Endothelial cell of umbilical vein (primary cell): ENCODE results near the gene IL17RB. TPM values are rescaled to one million over a fixed set of nuclear protein-coding genes. Genes with fewer than 3 reads are reported as not detected.

Experiments used
- BruUV-seq: library from RNA; stranded (reverse); fragments of 400-500 nt; replicated peaks from 2 replicates; lab custom pipeline; 2021; lab: Mats Ljungman, UMichigan
- CTCF ChIA-PET: fragments of 300-600, 350-600 bp; sonication (Branson Sonifier 250); formaldehyde crosslinking; loops from one replicate; lab custom pipeline; 2021; ENCODE audit warnings: antibody characterized with exemption, inconsistent platforms; lab: Charles Lee
- POLR2A ChIA-PET: fragments of 300-600, 350-600 bp; sonication (Branson Sonifier 250); formaldehyde crosslinking; loops from one replicate; lab custom pipeline; 2021; ENCODE audit warnings: antibody characterized with exemption, inconsistent platforms; lab: Charles Lee
- DNase-seq: peaks from one replicate; pipeline ENCODE4 v3.0.0-alpha.2; 2011; ENCODE audit warnings: low read depth, low spot score
- FAIRE-seq: peaks from 2 replicates; lab custom pipeline; 2011; peaks lifted over from hg19 to GRCh38; lab: Jason Lieb, UNC
- H2AFZ ChIP-seq: 2 replicates; pipeline ENCODE4 v1.6.0; 2012; ENCODE audit warnings: low read depth, low read length, control low read depth, inconsistent platforms
- H3K27ac ChIP-seq: 2 replicates; pipeline ENCODE4 v1.5.1; 2011; ENCODE audit warnings: low read depth, mild to moderate bottlenecking, control low read depth, low read length, moderate library complexity; ENCODE audit not compliant: insufficient read depth
- H3K27me3 ChIP-seq, 2 experiments: 2 replicates each; pipeline versions ENCODE4 v1.6.0 to v1.6.1; 2011; ENCODE audit warnings: low read length in 2 of 2, mixed read lengths in 1 of 2; ENCODE audit not compliant: control insufficient read depth in 2 of 2, insufficient read depth in 2 of 2
- H3K36me3 ChIP-seq, 2 experiments: 2 replicates in 1 of 2; 3 replicates in 1 of 2; pipeline ENCODE4 v1.5.1; 2011; ENCODE audit warnings: low read length in 2 of 2, mild to moderate bottlenecking in 1 of 2, moderate library complexity in 1 of 2; ENCODE audit not compliant: control insufficient read depth in 2 of 2, insufficient read depth in 2 of 2; ENCODE audit errors: extremely low read depth in 1 of 2
- H3K4me1 ChIP-seq: 3 replicates; pipeline ENCODE4 v1.5.1; 2011; ENCODE audit warnings: mild to moderate bottlenecking, low read length; ENCODE audit not compliant: control insufficient read depth, insufficient read depth; ENCODE audit errors: extremely low read depth
- H3K4me2 ChIP-seq: 2 replicates; pipeline ENCODE4 v1.6.1; 2011; ENCODE audit warnings: low read length, control low read depth, mixed read lengths; ENCODE audit not compliant: insufficient read depth
- H3K4me3 ChIP-seq, 3 experiments: fragments of 200-600 bp in 1 of 3; sonication (generic), shearing (Covaris generic) in 1 of 3; replicated peaks in 1 of 3; 2 replicates each; pipeline ENCODE4 v1.5.1; 2011 to 2016; ENCODE audit warnings: control low read depth in 3 of 3, low read length in 3 of 3, mild to moderate bottlenecking in 2 of 3, inconsistent platforms in 1 of 3, low read depth in 1 of 3, moderate library complexity in 1 of 3; ENCODE audit not compliant: insufficient read depth in 1 of 3
- H3K79me2 ChIP-seq: 2 replicates; pipeline ENCODE4 v1.6.0; 2012; ENCODE audit warnings: low read length, inconsistent platforms; ENCODE audit not compliant: control insufficient read depth, insufficient read depth
- H3K9ac ChIP-seq: replicated peaks from 2 replicates; pipeline ENCODE3; 2011; ENCODE audit warnings: low read length, control low read depth; ENCODE audit not compliant: insufficient read depth; ENCODE audit errors: extremely low read depth
- H3K9me1 ChIP-seq: replicated peaks from 3 replicates; pipeline ENCODE4 v1.6.0; 2011; ENCODE audit warnings: mild to moderate bottlenecking, low read length; ENCODE audit not compliant: control insufficient read depth, insufficient read depth; ENCODE audit errors: extremely low read depth
- H3K9me3 ChIP-seq: replicated peaks from 2 replicates; pipeline ENCODE4 v1.5.1; 2012; ENCODE audit warnings: low read length, inconsistent platforms; ENCODE audit not compliant: control insufficient read depth, insufficient read depth
- H4K20me1 ChIP-seq: replicated peaks from 2 replicates; pipeline ENCODE3; 2011; ENCODE audit warnings: mild to moderate bottlenecking, low read length; ENCODE audit not compliant: control insufficient read depth, insufficient read depth; ENCODE audit errors: extremely low read depth
- CTCF ChIP-seq, 2 donors: IDR thresholded peaks; 1 replicate in 1 of 2; 2 replicates in 1 of 2; pipeline ENCODE4 v1.5.1; 2011; ENCODE audit warnings: low read length in 2 of 2, mild to moderate bottlenecking in 2 of 2, moderate library complexity in 2 of 2, control low read depth in 1 of 2, inconsistent platforms in 1 of 2, low read depth in 1 of 2; ENCODE audit not compliant: insufficient read depth in 1 of 2; ENCODE audit errors: extremely low read depth in 1 of 2
- EZH2 ChIP-seq: IDR thresholded peaks from 2 replicates; pipeline ENCODE4 v1.6.1; 2012; ENCODE audit warnings: borderline replicate concordance, low read depth, mild to moderate bottlenecking, moderate library complexity, low read length, inconsistent platforms; ENCODE audit not compliant: severe bottlenecking
- FOS ChIP-seq: IDR thresholded peaks from 2 replicates; pipeline ENCODE4 v1.6.1; 2011; ENCODE audit warnings: mild to moderate bottlenecking, low read length, moderate library complexity, borderline replicate concordance; ENCODE audit not compliant: insufficient read depth
- GATA2 ChIP-seq: IDR thresholded peaks from 2 replicates; pipeline ENCODE4 v1.7.0; 2011; ENCODE audit warnings: low read depth, mild to moderate bottlenecking, moderate library complexity, mixed read lengths, low read length; ENCODE audit not compliant: insufficient read length, insufficient read depth
- JUN ChIP-seq: IDR thresholded peaks from 2 replicates; pipeline ENCODE4 v1.6.1; 2011; ENCODE audit warnings: borderline replicate concordance, low read depth; ENCODE audit not compliant: insufficient read length, insufficient read depth
- MAX ChIP-seq: IDR thresholded peaks from 2 replicates; pipeline ENCODE4 v1.6.1; 2011; ENCODE audit not compliant: insufficient read depth, insufficient read length
- MYC ChIP-seq: IDR thresholded peaks from one replicate; pipeline ENCODE4 v1.6.1; 2011; ENCODE audit warnings: mild to moderate bottlenecking, low read depth, low read length
- POLR2A ChIP-seq: IDR thresholded peaks from 2 replicates; pipeline ENCODE4 v1.6.1; 2012; ENCODE audit warnings: low read depth, mild to moderate bottlenecking, control low read depth, low read length
- POLR2AphosphoS5 ChIP-seq: IDR thresholded peaks from 2 replicates; pipeline ENCODE4 v1.6.1; 2012; ENCODE audit warnings: low read depth, mild to moderate bottlenecking, control low read depth, low read length, moderate library complexity; ENCODE audit not compliant: insufficient read depth
- dilution Hi-C: fragments of 300-500 bp; cut with MboI; formaldehyde crosslinking; loops from one replicate; pipeline ENCODE4 v1.15.0; 2019; ENCODE audit warnings: low sequenced_read_pairs; ENCODE audit not compliant: extremely low pct_ligation_motif_present
- intact Hi-C: fragments of 100-400 bp; cut with micrococcal nuclease; formaldehyde crosslinking; loops from one replicate; pipeline ENCODE4 v1.10.0; 2022
- polyA plus RNA-seq, 4 experiments: library from polyadenylated mRNA; depleted of rRNA in 3 of 4; stranded (reverse) in 3 of 4; unstranded in 1 of 4; fragments of >200 nt; gene quantifications; 2 replicates each; pipeline versions ENCODE4 v1.2.1 to v1.2.3, GENCODE V29; 2011 to 2012; ENCODE audit warnings: missing spikeins in 1 of 4
- total RNA-seq: library from RNA; stranded (reverse); gene quantifications from 2 replicates; pipeline ENCODE4 v1.2.3, GENCODE V29; 2021

Gene IL17RB
- total and polyA plus RNA-seq, 2 donors (not counting 3 experiments of a cell fraction or from before 2014, with no cell fraction given) = 0.04 TPM; not detected in 1

GRCh38 chr3:53841296-53841695 lies 5.1 kb upstream of the IL17RB start:
- FAIRE-seq = no peak
- no TSS peak for BruUV-seq
- no peak overlapping the region for H3K27ac ChIP-seq

More at GRCh38 chr3:53841296-53841695, 5.1 kb upstream of the IL17RB start:
- no peak for DNase-seq
- Histone ChIP-seq H2AFZ (no peak overlapping the region), H3K79me2 (no peaks in the 10 kb centered on the region), H3K4me3 (no peak overlapping the region), H4K20me1 (no peaks in the 10 kb centered on the region), H3K27me3 (peaks cover 12 to 13% of the 10 kb centered on the region in 2 experiments), H3K9me3 (no peaks in the 10 kb centered on the region), H3K4me1 (no peaks in the 10 kb centered on the region), H3K9me1 (no peaks in the 10 kb centered on the region), H3K9ac (no peak overlapping the region), H3K36me3 (no peaks in the 10 kb centered on the region), H3K4me2 (no peak overlapping the region)
- CTCF ChIA-PET = no interaction called here
- TF ChIP-seq GATA2 = no peak
- no peak for TF ChIP-seq MYC
- TF ChIP-seq JUN = no peak
- TF ChIP-seq POLR2A = no peak
- no peak for TF ChIP-seq CTCF (IDR thresholded peaks at IDR 0.05; ENCODE audit: extremely low read depth in 1 of 2, insufficient read depth in 1 of 2, low read depth in 1 of 2, low read length in 2 of 2)
- TF ChIP-seq POLR2AphosphoS5 = no peak
- TF ChIP-seq FOS = no peak
- no peak for TF ChIP-seq MAX
- no peak for TF ChIP-seq EZH2
- intact Hi-C loops = no loop called here
- POLR2A ChIA-PET = no interaction called here
- dilution Hi-C loops = no loop called here
